ENCODE data around the gene CYP3A4.

CYP3A4 gene

DNA sequence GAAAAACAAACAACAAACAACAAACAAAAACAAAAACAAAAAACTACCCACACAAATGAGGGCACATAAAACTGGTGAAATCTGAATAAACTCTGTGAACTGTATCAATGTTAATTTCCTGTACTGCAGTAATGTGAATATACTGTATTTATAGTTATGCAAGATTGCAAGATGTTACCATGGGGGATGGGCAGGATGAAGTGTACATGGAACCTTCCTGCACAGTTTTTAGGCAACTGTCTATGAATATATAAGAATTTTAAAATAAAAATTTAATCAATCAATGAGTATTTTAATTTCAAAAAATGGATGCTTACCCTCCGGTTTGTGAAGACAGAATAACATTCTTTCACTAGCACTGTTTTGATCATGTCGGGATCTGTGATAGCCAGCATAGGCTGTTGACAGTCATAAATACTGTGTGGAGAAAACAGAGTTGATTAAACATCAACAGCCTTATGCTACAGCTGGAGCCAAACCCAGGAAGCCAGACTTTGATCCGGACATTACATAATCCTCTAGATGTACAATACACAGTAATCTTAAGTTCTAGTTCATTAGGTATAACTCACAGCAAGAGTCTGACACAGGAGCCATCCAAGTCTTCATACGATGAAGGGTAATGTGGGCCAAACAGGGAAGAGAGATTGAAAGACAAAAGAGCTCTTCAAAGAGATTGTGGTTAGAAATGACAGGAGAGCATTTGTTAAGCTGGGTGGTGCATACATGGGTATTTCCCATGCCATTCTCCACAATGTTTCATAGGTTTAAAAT lies 63.8 kb downstream of the CYP3A4 start:
- no peak for DNase-seq

DNA sequence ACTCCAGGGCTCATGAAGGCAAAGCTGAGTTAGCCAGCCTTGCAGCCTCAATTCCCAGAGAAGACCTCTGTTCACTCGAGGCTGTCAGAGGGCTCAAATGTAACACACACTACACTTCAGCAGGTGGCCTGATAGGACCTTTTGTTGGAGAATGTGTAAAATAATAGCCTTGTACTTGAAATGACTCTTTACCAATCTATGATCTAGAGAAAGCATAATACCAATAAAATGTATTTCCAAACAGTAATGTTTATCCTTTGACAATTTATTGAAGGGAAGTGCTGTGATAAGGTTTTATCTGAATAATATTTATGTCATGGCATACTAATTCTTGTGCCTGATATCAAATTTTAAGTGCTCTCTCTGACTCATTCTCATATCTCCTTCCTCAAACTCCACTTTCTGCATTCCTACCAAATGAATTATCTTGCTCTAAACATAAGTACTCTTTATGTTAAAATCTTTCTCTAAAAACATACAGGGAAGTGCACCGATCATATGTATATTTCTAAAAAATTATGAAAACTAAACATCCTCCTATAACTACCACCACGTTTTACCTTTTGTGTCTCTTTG lies 69.9 kb downstream of the CYP3A4 start:
- DNase-seq, result no peak

DNA sequence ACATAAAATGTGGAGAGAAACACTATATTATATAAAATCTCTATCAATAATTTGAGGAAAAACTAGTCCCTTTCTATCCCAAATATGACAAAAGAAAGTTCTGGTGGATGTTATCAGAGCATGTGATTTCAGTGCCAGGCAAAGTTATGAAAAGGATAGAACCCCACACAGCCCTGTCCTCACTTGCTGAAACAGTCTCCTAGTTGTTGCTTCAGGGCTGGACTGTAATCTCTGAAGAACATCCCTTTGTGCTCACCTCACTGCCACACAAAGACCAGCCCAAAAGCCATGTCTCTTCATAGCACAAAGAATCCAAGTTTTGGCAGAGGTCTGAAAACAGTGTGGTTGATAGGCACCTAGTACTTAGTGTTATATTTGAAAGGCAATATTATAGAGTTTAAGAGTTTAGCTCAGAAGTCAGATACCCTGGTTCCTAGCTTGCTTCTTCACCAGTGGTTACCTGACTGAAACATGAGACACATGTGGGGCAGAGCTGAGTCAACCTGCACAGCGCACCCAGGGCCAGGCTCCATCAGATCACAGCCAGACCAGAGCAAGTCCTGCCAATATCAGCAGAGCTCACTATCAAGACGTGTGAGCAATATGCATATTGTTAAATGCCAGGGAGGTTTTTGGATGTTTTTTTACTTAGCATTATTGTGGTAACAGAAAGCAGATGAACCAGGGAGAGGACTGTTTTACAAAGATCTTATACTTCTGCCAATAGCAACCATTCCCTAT lies 74.0 kb downstream of the CYP3A4 start:
- no peak for DNase-seq

DNA sequence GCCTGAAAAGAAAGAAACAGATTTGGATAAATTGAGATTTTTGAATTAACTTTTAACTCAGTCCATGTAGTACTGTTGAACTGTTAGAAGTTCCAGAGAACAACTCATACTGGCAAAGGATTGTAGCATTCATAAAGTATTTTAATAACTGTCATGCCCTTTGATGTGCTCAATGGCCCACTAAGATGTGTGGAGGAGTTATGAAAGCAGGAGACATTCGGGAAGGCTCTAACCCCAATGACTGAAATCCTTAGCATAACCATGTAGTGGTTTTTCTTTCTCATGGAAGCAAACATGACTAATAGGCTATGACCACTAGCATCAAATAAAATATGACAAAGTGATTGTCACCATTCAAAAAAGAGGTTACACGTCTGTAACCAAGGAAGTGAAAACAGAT lies 74.7 kb downstream of the CYP3A4 start:
- DNase-seq, result no peak

DNA sequence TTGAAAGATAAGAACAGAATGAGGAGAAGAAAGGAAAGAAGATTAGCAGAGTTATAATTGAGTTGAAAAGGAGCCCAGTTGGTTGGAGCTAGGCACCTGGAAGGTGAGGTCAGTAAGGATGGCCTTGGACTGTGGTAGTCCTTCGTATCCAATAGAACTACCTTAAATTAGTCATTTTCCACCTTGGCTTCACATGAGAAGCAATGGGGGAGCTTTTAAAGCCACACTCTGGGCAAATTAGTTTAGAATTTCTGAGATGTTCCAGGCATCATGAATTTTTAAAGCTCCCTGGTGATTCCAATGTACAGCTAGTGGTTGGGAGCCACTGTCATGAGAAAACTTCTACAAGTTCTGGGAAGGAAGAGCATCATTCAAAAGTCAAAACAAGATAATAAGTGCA lies 76.9 kb downstream of the CYP3A4 start:
- DNase-seq, result no peak
